Heart right ventricle (tissue), 16 donors: ENCODE data around the gene C14orf93. TPM values are rescaled to one million over a fixed set of nuclear protein-coding genes. Genes with fewer than 3 reads are reported as not detected.

Source experiments
- ATAC-seq, 8 donors: fragments of 200-7000 bp; cut with Tn5 transposase; one replicate each; pipeline ENCODE4 v1.9.1; 2020; ENCODE audit warnings: mild to moderate bottlenecking in 8 of 8, moderate library complexity in 8 of 8, moderate number of reproducible peaks in 1 of 8
- DNase-seq, 2 donors: peaks; one replicate each; pipeline ENCODE4 v3.0.0-alpha.2; 2020
- H3K27ac ChIP-seq, 10 donors: fragments of 200-600 bp; sonication (generic) in 2 of 10; one replicate each; pipeline versions ENCODE4 v1.5.0 to v1.8.0; 2020 to 2022; ENCODE audit warnings: mild to moderate bottlenecking in 3 of 10
- H3K27me3 ChIP-seq, 7 donors: fragments of 200-600 bp; one replicate each; pipeline ENCODE4 v1.8.0; 2021 to 2022; ENCODE audit warnings: mild to moderate bottlenecking in 2 of 7
- H3K36me3 ChIP-seq, 9 donors: fragments of 200-600 bp; sonication (generic) in 1 of 9; one replicate each; pipeline versions ENCODE4 v1.5.0 to v1.8.0; 2020 to 2022; ENCODE audit warnings: mild to moderate bottlenecking in 2 of 9
- H3K4me1 ChIP-seq, 9 donors: fragments of 200-600 bp; sonication (generic) in 1 of 9; one replicate each; pipeline versions ENCODE4 v1.5.0 to v1.8.0; 2020 to 2022; ENCODE audit warnings: mild to moderate bottlenecking in 4 of 9
- H3K4me3 ChIP-seq, 10 donors: fragments of 200-600 bp; sonication (generic) in 2 of 10; one replicate each; pipeline versions ENCODE4 v1.5.0 to v1.8.0; 2020 to 2022; ENCODE audit warnings: mild to moderate bottlenecking in 7 of 10, moderate library complexity in 2 of 10
- H3K9me3 ChIP-seq, 11 donors: fragments of 200-600 bp in 10 of 11; sonication (generic) in 2 of 11; one replicate each; pipeline versions ENCODE4 v1.5.0 to v1.8.0; 2013 to 2022; ENCODE audit warnings: mild to moderate bottlenecking in 2 of 11, control low read depth in 1 of 11, moderate library complexity in 1 of 11
- WGBS, 2 donors: extraction: QIAGEN DNeasy Blood & Tissue Kit; methylation state at CpG; one replicate each; pipeline ENCODE4 v1.1.7; 2013; ENCODE audit warnings: inconsistent platforms in 1 of 2; 5-methylcytosine and 5-hydroxymethylcytosine counted together
- intact Hi-C, 10 donors: fragments of 100-400 bp; cut with DNase I; formaldehyde crosslinking; loops; one replicate each; pipeline versions ENCODE4 v1.11.1 to v1.14.2; 2022
- polyA plus RNA-seq, 2 donors: library from polyadenylated mRNA; stranded (reverse); fragments of 200-250 nt; gene quantifications; one replicate each; pipeline ENCODE4 v1.2.3, GENCODE V29; 2013
- total RNA-seq, 10 donors: library from RNA; stranded (reverse); fragmentation: NEBNext Ultra II Directional in 3 of 10; extraction: Animal tissue kit (Norgen Biotek cat#: 25700) in 3 of 10; gene quantifications; one replicate each; pipeline versions ENCODE4 v1.2.1 to v1.2.4, GENCODE V29; 2021 to 2023
- TF ChIP-seq, protein P1 (sequence below), 9 donors: fragments of 200-600 bp; sonication (generic) in 2 of 9; IDR thresholded peaks; one replicate each; pipeline versions ENCODE4 v1.5.0 to v1.8.0; 2021 to 2022; ENCODE audit warnings: antibody characterized with exemption in 9 of 9, mild to moderate bottlenecking in 5 of 9, moderate library complexity in 1 of 9
- donor health status: Arrhythmogenic right ventricular cardiomyopathy.
- donor health status: ischemic (EF 13 %, LVEDD 7.1; RV severe dilation, severe dysfunction).
- donor health status: healthy with polysubstance abuse.
- donor health status: DM: no; HTN: yes; CAD: no.
- donor health status: DM: no; HTN: no; CAD: no.
- donor health status: ischemic (EF 25% LVEDD 6.9; RV normal size, moderate dysfunction).
- donor health status: ischemic (EF 25% LVEDD 5.7; RV mildly dilated, moderate dysfunction).
- donor health status: healthy.
- donor health status: DM: yes; HTN: yes; CAD: no.
- donor health status: Ischemic cardiomyopathy.
- donor health status: ischemic (EF 35%, LVEDD 5.7; RV mildly dilated, moderate dysfunction).
- donor health status: nonischemic (EF 11% LVEDD 7.7; RV severe dilation, severe dysfunction).
- donor health status: DM: yes; HTN: yes; CAD: no.
- donor health status: PGD.
- donor health status: ischemic (EF 29% LVEDD 5.4; RV normal size, mild dysfunction).
- donor health status: nonischemic (EF 23%, LVEDD 6.1; RV moderate dilation, normal function).

C14orf93 gene
- total and polyA plus RNA-seq, 12 donors, result 3.2 to 6.7 (median 4.8) TPM

DNA sequence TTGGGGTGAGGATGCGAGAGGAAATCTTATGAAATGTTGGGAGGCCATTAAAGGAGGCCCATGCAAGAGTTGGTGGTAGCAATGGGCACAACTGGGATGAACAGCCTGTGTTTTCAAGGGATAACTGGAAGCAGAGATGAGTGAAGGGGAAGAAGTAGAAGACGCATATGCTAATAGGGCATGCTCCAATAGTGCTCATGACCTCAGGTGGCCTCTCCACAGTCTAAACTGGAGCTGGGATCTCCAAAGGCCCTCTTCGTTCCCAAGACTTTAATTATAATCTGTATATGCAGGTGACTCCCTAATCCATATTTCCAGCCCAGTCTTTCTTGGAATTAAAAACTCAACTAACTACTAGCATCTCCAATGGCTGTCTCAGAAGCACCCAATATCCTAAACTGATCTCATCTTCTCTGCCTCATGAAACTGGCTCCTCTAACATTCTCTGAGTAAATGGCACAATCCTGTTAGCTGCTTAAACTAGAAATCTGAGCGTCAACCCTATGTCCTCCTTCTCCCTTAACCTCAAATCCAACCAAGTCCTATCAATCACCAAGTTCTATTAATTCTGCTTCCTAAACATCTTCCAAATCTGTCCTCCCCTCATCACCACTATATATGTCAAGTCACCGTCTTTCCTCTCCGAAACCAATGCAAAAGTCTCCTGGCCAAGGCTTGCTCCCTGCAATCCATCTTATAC, 24.8 kb downstream of the C14orf93 start:
- Histone ChIP-seq H3K4me3 (no peak overlapping the region), H3K4me1 (peaks cover 3 to 38% (median 28%) of the 10 kb centered on the region in 9 donors), H3K27me3 (peaks cover 0 to 22% (median 0%) of the 10 kb centered on the region in 7 donors), H3K36me3 (peaks cover 0 to 30% (median 3%) of the 10 kb centered on the region in 9 donors), H3K9me3 (no peaks in the 10 kb centered on the region), H3K27ac (no peak overlapping the region)
- intact Hi-C loops, result loop anchor here in 5 of 10 donors (5.0 to 10.0 kb wide), 4 partner anchors 50 to 428 kb away; partner anchors contain the start of gene CDH24 (in 1 of the 5)
- WGBS, 2 donors, result 89% methylated on average over 6 of the region's 6 CpGs
- TF ChIP-seq, protein P1, sequence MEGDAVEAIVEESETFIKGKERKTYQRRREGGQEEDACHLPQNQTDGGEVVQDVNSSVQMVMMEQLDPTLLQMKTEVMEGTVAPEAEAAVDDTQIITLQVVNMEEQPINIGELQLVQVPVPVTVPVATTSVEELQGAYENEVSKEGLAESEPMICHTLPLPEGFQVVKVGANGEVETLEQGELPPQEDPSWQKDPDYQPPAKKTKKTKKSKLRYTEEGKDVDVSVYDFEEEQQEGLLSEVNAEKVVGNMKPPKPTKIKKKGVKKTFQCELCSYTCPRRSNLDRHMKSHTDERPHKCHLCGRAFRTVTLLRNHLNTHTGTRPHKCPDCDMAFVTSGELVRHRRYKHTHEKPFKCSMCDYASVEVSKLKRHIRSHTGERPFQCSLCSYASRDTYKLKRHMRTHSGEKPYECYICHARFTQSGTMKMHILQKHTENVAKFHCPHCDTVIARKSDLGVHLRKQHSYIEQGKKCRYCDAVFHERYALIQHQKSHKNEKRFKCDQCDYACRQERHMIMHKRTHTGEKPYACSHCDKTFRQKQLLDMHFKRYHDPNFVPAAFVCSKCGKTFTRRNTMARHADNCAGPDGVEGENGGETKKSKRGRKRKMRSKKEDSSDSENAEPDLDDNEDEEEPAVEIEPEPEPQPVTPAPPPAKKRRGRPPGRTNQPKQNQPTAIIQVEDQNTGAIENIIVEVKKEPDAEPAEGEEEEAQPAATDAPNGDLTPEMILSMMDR (IDR thresholded peaks at IDR 0.05), result no peak
- DNase-seq (no peak), ATAC-seq (no peak)

DNA sequence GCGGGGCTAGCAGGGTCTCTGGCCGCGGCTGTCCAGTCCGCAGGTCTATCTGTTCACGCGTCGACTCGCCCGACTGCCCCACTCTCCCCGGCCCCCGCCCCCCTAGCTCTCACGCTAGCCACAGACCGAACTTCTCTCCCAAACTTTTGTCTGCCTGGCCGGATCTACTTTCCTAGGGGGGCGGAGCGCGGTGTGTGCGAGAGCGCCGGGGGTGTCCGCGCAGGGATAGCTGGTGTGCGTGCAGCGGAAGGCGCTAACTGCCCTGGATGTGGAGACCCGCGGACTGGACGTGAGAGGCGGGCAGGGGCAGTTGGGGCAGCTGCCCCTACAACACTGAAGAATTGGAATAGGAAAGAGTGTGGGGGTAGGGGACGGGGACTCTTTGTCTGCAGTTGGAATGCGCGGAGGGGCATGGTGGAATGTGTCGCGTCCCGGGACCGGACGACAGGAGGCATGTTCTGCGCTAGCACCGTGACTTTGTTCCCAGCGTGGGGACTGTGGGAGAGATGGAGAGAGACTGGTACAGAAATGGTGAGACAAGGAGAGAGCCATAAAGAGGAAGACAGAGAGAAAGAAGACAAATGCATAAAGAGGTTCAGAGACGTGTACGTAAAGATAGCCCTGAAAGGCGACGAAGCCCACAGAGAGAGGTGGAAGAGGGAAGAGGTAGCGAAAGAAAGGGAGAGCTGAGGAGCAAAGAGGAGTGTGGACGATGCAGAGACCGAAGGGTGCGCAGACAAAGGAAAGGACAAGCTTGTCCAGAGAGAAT, 27.3 kb downstream of the C14orf93 start, which contains the start of gene AJUBA:
Gene AJUBA, minus strand, starts transcription at position 75 of the 769 bp plus-strand sequence. CDS start 285 bp downstream, outside the sequence.
- ATAC-seq (peak; percentile 79 to 91 (median 84)), DNase-seq (peak; percentile 91 to 95)
- Histone ChIP-seq H3K27ac (peak within 1 kb of the TSS; percentile 53 to 91 (median 78)), H3K4me3 (peak within 1 kb of the TSS; percentile 62 to 88 (median 76)), H3K4me1 (peaks cover 8 to 63% (median 43%) of the 10 kb centered on the region in 9 donors), H3K36me3 (peaks cover 0 to 10% (median 0%) of the 10 kb centered on the region in 9 donors), H3K27me3 (peaks cover 0 to 33% (median 0%) of the 10 kb centered on the region in 7 donors), H3K9me3 (no peaks in the 10 kb centered on the region)
- TF ChIP-seq, protein P1 (IDR thresholded peaks at IDR 0.05), result no peak
- 1% methylated on average over 48 of the region's 48 CpGs for WGBS, 2 donors
- intact Hi-C loops, result loop anchor here in 3 of 10 donors (1.0 to 10.0 kb wide), 4 partner anchors 48 to 425 kb away; no protein-coding TSS in a partner anchor

DNA sequence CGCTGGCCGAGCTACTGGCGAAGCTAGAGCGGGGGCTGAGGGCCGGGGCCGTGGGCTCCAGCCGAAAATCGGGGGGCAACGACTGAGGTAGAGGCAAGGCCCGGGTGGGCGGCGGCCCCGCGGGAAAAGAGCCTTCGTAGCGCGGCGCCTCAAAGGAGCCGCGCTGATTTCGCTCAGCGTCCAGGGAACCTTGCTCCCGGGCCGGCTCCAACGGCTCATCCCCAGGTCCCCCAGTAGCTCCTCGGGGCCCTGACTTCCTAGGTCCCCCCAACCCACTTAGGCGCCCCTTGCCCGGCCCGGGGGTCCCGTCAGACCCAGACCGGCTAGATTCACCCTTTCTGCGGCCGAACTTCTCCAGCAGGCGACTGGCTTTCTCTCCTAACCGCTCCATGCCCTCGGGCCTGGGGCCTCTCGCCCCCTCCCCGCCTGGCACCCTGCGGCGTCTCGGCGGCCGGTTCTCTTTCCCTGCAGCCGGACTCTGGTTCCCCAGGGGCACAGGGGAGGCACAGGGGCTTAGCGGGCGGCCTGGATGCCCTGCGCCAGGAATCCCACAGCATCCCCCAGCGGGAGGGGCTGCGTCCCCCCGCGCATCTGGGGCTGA, 28.0 kb downstream of the C14orf93 start:
- Histone ChIP-seq H3K36me3 (peaks cover 0 to 4% (median 0%) of the 10 kb centered on the region in 9 donors), H3K9me3 (no peaks in the 10 kb centered on the region), H3K27me3 (peaks cover 0 to 33% (median 0%) of the 10 kb centered on the region in 7 donors), H3K4me1 (peaks cover 8 to 70% (median 50%) of the 10 kb centered on the region in 9 donors), H3K27ac (peak overlapping the region; percentile 53 to 91 (median 78)), H3K4me3 (peak overlapping the region; percentile 62 to 88 (median 76))
- WGBS, 2 donors, result 1% methylated on average over 49 to 51 of the region's 51 CpGs
- intact Hi-C loops, result loop anchor here in 3 of 10 donors (5.0 to 10.0 kb wide), 3 partner anchors 47 to 425 kb away; no protein-coding TSS in a partner anchor
- DNase-seq, result no peak
- TF ChIP-seq, protein P1 (IDR thresholded peaks at IDR 0.05), result no peak
- ATAC-seq, result peak in 5 of 8 donors; percentile 0 to 9 (median 1)
